HepG2 (cell line): ENCODE data around the gene NDUFAF8. TPM values are rescaled to one million over a fixed set of nuclear protein-coding genes. Genes with fewer than 3 reads are reported as not detected.

Experiments used
- ATAC-seq: fragments of 200-7000 bp; cut with Tn5 transposase; 3 replicates; pipeline ENCODE4 v1.9.1; 2020; ENCODE audit warnings: mild to moderate bottlenecking, moderate library complexity
- BruUV-seq: library from RNA; stranded (reverse); fragments of 400-500 nt; replicated peaks from 2 replicates; lab custom pipeline; 2021; lab: Mats Ljungman, UMichigan
- CTCF ChIA-PET: fragments of 300-600 bp; formaldehyde crosslinking; extraction: SDS; loops from one replicate; lab custom pipeline; 2021; ENCODE audit warnings: low total read pairs, inconsistent platforms, low intra/inter-chr PET ratio; lab: Yijun Ruan, JAX
- POLR2A ChIA-PET: fragments of 350-600 bp; sonication (Branson Sonifier 250); formaldehyde crosslinking; loops from one replicate; lab custom pipeline; 2020; ENCODE audit warnings: antibody characterized with exemption, inconsistent platforms; lab: Yijun Ruan, JAX
- DNase-seq: peaks from one replicate; pipeline ENCODE4 v3.0.0-alpha.2; 2015; ENCODE audit warnings: low spot score
- FAIRE-seq: peaks from 3 replicates; lab custom pipeline; 2011; peaks lifted over from hg19 to GRCh38; lab: Jason Lieb, UNC
- H2AFZ ChIP-seq: one replicate; pipeline ENCODE4 v1.6.1; 2011; ENCODE audit warnings: low read length, inconsistent platforms
- H3K27ac ChIP-seq: fragments of 300-600 bp; 3 replicates; pipeline ENCODE4 v1.8.0; 2011; ENCODE audit warnings: mixed run types, mild to moderate bottlenecking, mixed read lengths, low read length, inconsistent platforms; ENCODE audit not compliant: insufficient read depth; ENCODE audit errors: extremely low read length
- H3K27me3 ChIP-seq, 2 experiments: fragments of 200-600 bp in 1 of 2; 2 replicates in 1 of 2; 3 replicates in 1 of 2; pipeline versions ENCODE4 v1.6.0 to v1.8.0; 2011; ENCODE audit warnings: low read length in 2 of 2, mild to moderate bottlenecking in 2 of 2, moderate library complexity in 2 of 2, inconsistent platforms in 1 of 2; ENCODE audit not compliant: insufficient read depth in 2 of 2, control insufficient read depth in 1 of 2
- H3K36me3 ChIP-seq, 2 experiments: fragments of 200-600 bp in 1 of 2; replicated peaks in 1 of 2; 2 replicates in 1 of 2; 3 replicates in 1 of 2; pipeline versions ENCODE4 v1.5.1 to v1.8.0; 2011; ENCODE audit warnings: low read length in 2 of 2, inconsistent platforms in 1 of 2; ENCODE audit not compliant: insufficient read depth in 2 of 2, control insufficient read depth in 1 of 2
- H3K4me1 ChIP-seq: 2 replicates; pipeline ENCODE4 v1.5.1; 2012; ENCODE audit warnings: low read length, inconsistent platforms; ENCODE audit not compliant: insufficient read depth
- H3K4me2 ChIP-seq: 2 replicates; pipeline ENCODE4 v1.6.0; 2011; ENCODE audit warnings: low read depth, low read length, inconsistent platforms
- H3K4me3 ChIP-seq, 3 experiments: fragments of 200-600 bp in 1 of 3; sonication (generic), shearing (Covaris generic) in 1 of 3; replicated peaks in 1 of 3; 2 replicates each; pipeline ENCODE4 v1.5.1; 2011 to 2016; ENCODE audit warnings: low read length in 3 of 3, inconsistent platforms in 2 of 3, low read depth in 2 of 3, mild to moderate bottlenecking in 2 of 3, control low read depth in 1 of 3, mixed read lengths in 1 of 3; ENCODE audit not compliant: insufficient read depth in 1 of 3
- H3K79me2 ChIP-seq: one replicate; pipeline ENCODE4 v1.6.1; 2011; ENCODE audit warnings: low read length, inconsistent platforms; ENCODE audit not compliant: insufficient read depth
- H3K9ac ChIP-seq: 2 replicates; pipeline ENCODE4 v1.6.0; 2011; ENCODE audit warnings: mild to moderate bottlenecking, low read depth, low read length, inconsistent platforms; ENCODE audit not compliant: insufficient read depth
- H3K9me3 ChIP-seq: 2 replicates; pipeline ENCODE4 v1.5.1; 2012; ENCODE audit warnings: mild to moderate bottlenecking, low read length
- H4K20me1 ChIP-seq: 2 replicates; pipeline ENCODE4 v1.6.0; 2011; ENCODE audit warnings: inconsistent platforms, mild to moderate bottlenecking, low read length, moderate library complexity; ENCODE audit not compliant: insufficient read depth
- DDIT3 ChIP-seq: sonication (generic); formaldehyde crosslinking; IDR thresholded peaks from 2 replicates; pipeline ENCODE4 v1.4.0; 2020; ENCODE audit warnings: mild to moderate bottlenecking, missing genetic modification reagents
- ERF ChIP-seq: IDR thresholded peaks from 2 replicates; pipeline ENCODE4 v1.6.1; 2018; ENCODE audit warnings: missing biosample characterization, missing genetic modification reagents
- HOXA5 ChIP-seq: sonication (generic); formaldehyde crosslinking; IDR thresholded peaks from 2 replicates; pipeline ENCODE4 v1.4.0; 2020; ENCODE audit warnings: missing genetic modification reagents
- MZF1 ChIP-seq: sonication (generic); formaldehyde crosslinking; IDR thresholded peaks from 2 replicates; pipeline ENCODE4 v1.8.1; 2023; ENCODE audit warnings: mild to moderate bottlenecking, missing genetic modification reagents, borderline replicate concordance
- PBX2 ChIP-seq: IDR thresholded peaks from 2 replicates; pipeline ENCODE4 v1.6.1; 2016; ENCODE audit warnings: control low read depth
- REXO4 ChIP-seq: sonication (generic); formaldehyde crosslinking; IDR thresholded peaks from 2 replicates; pipeline ENCODE4 v1.8.0; 2022; ENCODE audit warnings: missing genetic modification reagents, mild to moderate bottlenecking, borderline replicate concordance
- SOX5 ChIP-seq: IDR thresholded peaks from 2 replicates; pipeline ENCODE4 v1.6.1; 2016; ENCODE audit warnings: borderline replicate concordance
- SRSF9 ChIP-seq: fragments of 200-400 bp; formaldehyde crosslinking; IDR thresholded peaks from 2 replicates; pipeline ENCODE4 v1.6.1; 2018; ENCODE audit warnings: borderline replicate concordance, mild to moderate bottlenecking, low read depth, low read length; ENCODE audit not compliant: insufficient read depth, poor library complexity, severe bottlenecking
- SYNCRIP ChIP-seq: fragments of 200-400 bp; formaldehyde crosslinking; IDR thresholded peaks from 2 replicates; pipeline ENCODE4 v1.6.1; 2018; ENCODE audit warnings: mild to moderate bottlenecking, low read depth, low read length; ENCODE audit not compliant: insufficient read depth
- WIZ ChIP-seq: sonication (generic); formaldehyde crosslinking; IDR thresholded peaks from 2 replicates; pipeline ENCODE4 v1.5.1; 2020; ENCODE audit warnings: mild to moderate bottlenecking, missing genetic modification reagents
- ZNF792 ChIP-seq: IDR thresholded peaks from 2 replicates; pipeline ENCODE4 v1.6.1; 2016
- ZNF816 ChIP-seq: sonication (generic); formaldehyde crosslinking; IDR thresholded peaks from 2 replicates; pipeline ENCODE4 v1.8.0; 2022; ENCODE audit warnings: missing genetic modification reagents, mild to moderate bottlenecking, borderline replicate concordance
- WGBS: methylation state at CpG from one replicate; pipeline ENCODE4 v1.1.6; 2017; ENCODE audit warnings: low lambda C conversion rate; 5-methylcytosine and 5-hydroxymethylcytosine counted together
- in situ Hi-C: cut with HindIII; loops from 2 replicates; pipeline ENCODE4 v1.10.0; 2017; ENCODE audit warnings: low pct_unique_long_range_greater_than_20kb; ENCODE audit not compliant: extremely low pct_ligation_motif_present
- intact Hi-C: fragments of 100-400 bp; cut with micrococcal nuclease; formaldehyde crosslinking; loops from one replicate; pipeline ENCODE4 v1.10.0; 2022; ENCODE audit not compliant: unreplicated experiment
- polyA plus RNA-seq, 8 experiments: library from polyadenylated mRNA; depleted of rRNA in 3 of 8; stranded (reverse) in 7 of 8; unstranded in 1 of 8; fragments of >200 nt; fragmentation: Illumina TruSeq in 4 of 8; extraction: Trizol in 4 of 8; gene quantifications; 2 replicates each; pipeline versions ENCODE4 v1.2.1 to v1.2.3, GENCODE V29; 2011 to 2016; ENCODE audit warnings: low read depth in 4 of 8, missing spikeins in 1 of 8, mixed read lengths in 1 of 8; ENCODE audit not compliant: insufficient read depth in 1 of 8
- total RNA-seq, 5 experiments: library from RNA; depleted of rRNA; stranded (reverse); fragments of >200 nt; fragmentation: Illumina TruSeq; extraction: Trizol; gene quantifications; 2 replicates each; pipeline ENCODE4 v1.2.3, GENCODE V29; 2016; ENCODE audit warnings: low read depth in 1 of 5

NDUFAF8 gene
- total and polyA plus RNA-seq, 2 of the 13 experiments (the other 11 are each of a cell fraction or from before 2014, with no cell fraction given): 75.6 to 233 TPM

GRCh38 chr17:81285894-81286293, 46.8 kb downstream of the NDUFAF8 start:
- H3K4me2 ChIP-seq: no peak overlapping the region
- no peaks in the 10 kb centered on the region for H4K20me1 ChIP-seq
- ChIA-PET CTCF (no interaction called here), POLR2A (no interaction called here)
- no peaks in the 10 kb centered on the region for H3K27me3 ChIP-seq
- peaks cover 18 to 66% of the 10 kb centered on the region in 2 experiments for H3K36me3 ChIP-seq
- H3K27ac ChIP-seq: no peak overlapping the region
- no peak overlapping the region for H2AFZ ChIP-seq
- no peak overlapping the region for H3K4me3 ChIP-seq
- no peaks in the 10 kb centered on the region for H3K4me1 ChIP-seq
- in situ Hi-C loops (no loop called here), intact Hi-C loops (no loop called here)
- ATAC-seq: no peak
- peaks cover 16% of the 10 kb centered on the region for H3K79me2 ChIP-seq
- 95% methylated on average over 10 of the region's 12 CpGs for WGBS
- no peak overlapping the region for H3K9ac ChIP-seq
- no peaks in the 10 kb centered on the region for H3K9me3 ChIP-seq
- no peak for DNase-seq
- no peak for FAIRE-seq
- TF ChIP-seq WIZ (CRISPR knock-in tag) (no peak), ERF (CRISPR knock-in tag) (no peak), ZNF816 (CRISPR knock-in tag) (no peak), SRSF9 (no peak), REXO4 (CRISPR knock-in tag) (no peak), SYNCRIP (no peak), ZNF792 (no peak), SOX5 (no peak), DDIT3 (CRISPR knock-in tag) (no peak), PBX2 (CRISPR knock-in tag) (no peak), MZF1 (CRISPR knock-in tag) (no peak), HOXA5 (no peak)
- no TSS peak for BruUV-seq
